Glutamatergic neuron (in vitro differentiated cells): ENCODE measurements around the gene SYNE1. TPM values are rescaled to one million over a fixed set of nuclear protein-coding genes. Genes with fewer than 3 reads are reported as not detected.

Experiments
- DNase-seq: peaks from one replicate; pipeline ENCODE4 v3.0.0; 2022
- H3K27ac Mint-ChIP-seq: one replicate; pipeline ENCODE4 v1.8.0; 2020; ENCODE audit warnings: mild to moderate bottlenecking, mixed read lengths, inconsistent platforms; ENCODE audit not compliant: unreplicated experiment
- H3K27me3 Mint-ChIP-seq: one replicate; pipeline ENCODE4 v1.8.0; 2020; ENCODE audit warnings: mild to moderate bottlenecking, moderate library complexity, mixed read lengths, inconsistent platforms; ENCODE audit not compliant: unreplicated experiment
- H3K36me3 Mint-ChIP-seq: one replicate; pipeline ENCODE4 v1.8.0; 2020; ENCODE audit warnings: mild to moderate bottlenecking, mixed read lengths, inconsistent platforms; ENCODE audit not compliant: unreplicated experiment
- H3K4me1 Mint-ChIP-seq: one replicate; pipeline ENCODE4 v1.8.0; 2020; ENCODE audit warnings: mild to moderate bottlenecking, low read depth, mixed read lengths, inconsistent platforms; ENCODE audit not compliant: unreplicated experiment
- H3K4me3 Mint-ChIP-seq: one replicate; pipeline ENCODE4 v1.8.0; 2020; ENCODE audit warnings: mild to moderate bottlenecking, mixed read lengths, inconsistent platforms; ENCODE audit not compliant: unreplicated experiment
- H3K9me3 Mint-ChIP-seq: one replicate; pipeline ENCODE4 v1.8.0; 2020; ENCODE audit warnings: mild to moderate bottlenecking, moderate library complexity, mixed read lengths, inconsistent platforms; ENCODE audit not compliant: unreplicated experiment
- CTCF ChIP-seq: fragments of 200-600 bp; sonication (generic); IDR thresholded peaks from one replicate; pipeline ENCODE4 v1.5.0; 2021; ENCODE audit not compliant: partially characterized antibody, unreplicated experiment
- total RNA-seq: library from RNA; stranded (reverse); fragmentation: NEBNext Ultra II Directional; extraction: Animal tissue kit (Norgen Biotek cat#: 25700); gene quantifications from one replicate; pipeline ENCODE4 v1.2.1, GENCODE V29; 2021; ENCODE audit not compliant: unreplicated experiment

The SYNE1 gene
- total RNA-seq, 1 donor from 2014 or later, result 23.4 TPM

- no peak for TF ChIP-seq CTCF
- H3K27me3 Mint-ChIP-seq, result no peaks in the 10 kb centered on the region
- H3K4me1 Mint-ChIP-seq, result no peaks in the 10 kb centered on the region
- H3K9me3 Mint-ChIP-seq, result no peaks in the 10 kb centered on the region
- no peak for DNase-seq
- no peaks in the 10 kb centered on the region for H3K36me3 Mint-ChIP-seq
- H3K4me3 Mint-ChIP-seq, result no peak overlapping the region
- no peak overlapping the region for H3K27ac Mint-ChIP-seq
Observed at GRCh38 chr6:152318278-152318677, 318.9 kb downstream of the SYNE1 start.

- Mint-ChIP-seq H3K27ac (no peak overlapping the region), H3K36me3 (no peaks in the 10 kb centered on the region), H3K4me1 (no peaks in the 10 kb centered on the region), H3K27me3 (no peaks in the 10 kb centered on the region), H3K9me3 (no peaks in the 10 kb centered on the region), H3K4me3 (no peak overlapping the region)
- TF ChIP-seq CTCF, result no peak
- DNase-seq, result no peak
Observed at GRCh38 chr6:152316024-152316423, 321.1 kb downstream of the SYNE1 start.

DNA sequence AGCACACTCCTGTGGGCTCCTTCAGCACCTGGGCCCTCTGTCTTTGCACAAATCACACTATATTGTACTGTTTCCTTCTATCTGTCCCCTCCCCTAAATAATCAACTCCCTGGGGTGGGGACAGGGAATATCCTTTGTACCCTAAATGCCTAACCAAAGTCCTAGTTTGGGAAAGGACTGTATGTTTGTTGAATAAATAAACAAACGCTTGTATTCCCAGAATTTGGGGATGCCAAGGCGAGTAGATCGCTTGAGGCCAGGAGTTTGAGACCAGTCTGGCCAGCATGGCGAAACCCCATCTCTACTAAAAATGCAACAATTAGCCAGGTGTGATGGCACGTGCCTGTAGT lies 322.7 kb downstream of the SYNE1 start:
- no peaks in the 10 kb centered on the region for H3K4me1 Mint-ChIP-seq
- H3K9me3 Mint-ChIP-seq, result no peaks in the 10 kb centered on the region
- H3K36me3 Mint-ChIP-seq, result no peaks in the 10 kb centered on the region
- DNase-seq, result no peak
- H3K27me3 Mint-ChIP-seq, result no peaks in the 10 kb centered on the region
- no peak overlapping the region for H3K27ac Mint-ChIP-seq
- no peak for TF ChIP-seq CTCF
- H3K4me3 Mint-ChIP-seq, result no peak overlapping the region

GRCh38 chr6:152313542-152314482 lies 323.4 kb downstream of the SYNE1 start:
- Mint-ChIP-seq H3K4me1 (no peaks in the 10 kb centered on the region), H3K4me3 (no peak overlapping the region), H3K36me3 (no peaks in the 10 kb centered on the region), H3K27ac (no peak overlapping the region), H3K27me3 (no peaks in the 10 kb centered on the region), H3K9me3 (no peaks in the 10 kb centered on the region)
- DNase-seq, result no peak
- TF ChIP-seq CTCF, result no peak

DNA sequence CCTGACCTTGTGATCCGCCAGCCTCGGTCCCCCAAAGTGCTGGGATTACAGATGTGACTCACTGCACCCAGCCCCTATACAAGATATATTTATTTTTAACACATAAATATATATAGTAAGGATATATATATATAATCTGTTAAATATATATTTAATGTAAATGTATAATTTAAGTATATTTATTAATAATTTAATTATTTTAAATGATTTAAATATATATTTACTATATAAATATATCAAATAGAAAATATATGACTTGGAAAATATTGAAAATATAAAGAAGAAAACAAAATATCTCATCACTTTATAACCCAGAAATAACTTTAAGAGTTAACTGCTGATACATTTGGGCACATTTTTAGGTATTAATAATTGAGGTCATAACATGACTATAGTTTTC lies 324.7 kb downstream of the SYNE1 start:
- Mint-ChIP-seq H3K27ac (no peak overlapping the region), H3K4me1 (no peaks in the 10 kb centered on the region), H3K9me3 (no peaks in the 10 kb centered on the region), H3K4me3 (no peak overlapping the region), H3K27me3 (no peaks in the 10 kb centered on the region), H3K36me3 (no peaks in the 10 kb centered on the region)
- no peak for DNase-seq
- no peak for TF ChIP-seq CTCF
